Activated T-cell treated with anti-CD3 and anti-CD28 coated beads, Interleukin-2, amount 50 U/mL, for 72 hours (primary cell): ENCODE data around the gene FAM131B. TPM values are rescaled to one million over a fixed set of nuclear protein-coding genes. Genes with fewer than 3 reads are reported as not detected.
"Not testable (repeated sequence)": the region's sequence is repeated elsewhere in the genome, so short reads cannot be mapped to it uniquely, and the experiment has no call there.

Source experiments
- ATAC-seq, 2 donors: fragments of 150-1000 bp; cut with Tn5 transposase; replicated peaks in 1 of 2; 2 replicates each; pipeline ENCODE4 v1.10.0; 2021; ENCODE audit warnings: moderate library complexity in 2 of 2, mild to moderate bottlenecking in 1 of 2
- DNase-seq, 2 donors: peaks; one replicate each; pipeline ENCODE4 v3.0.0; 2021 to 2022; ENCODE audit warnings: mixed read lengths in 1 of 2
- H3K27ac Mint-ChIP-seq: one replicate; pipeline ENCODE4 v1.8.0; 2022; ENCODE audit warnings: mild to moderate bottlenecking, moderate library complexity, mixed read lengths
- H3K27me3 Mint-ChIP-seq: one replicate; pipeline ENCODE4 v1.8.0; 2022; ENCODE audit warnings: low read depth, mixed read lengths
- H3K36me3 Mint-ChIP-seq, 2 donors: one replicate each; pipeline ENCODE4 v1.8.0; 2022; ENCODE audit warnings: mixed read lengths in 2 of 2, mild to moderate bottlenecking in 1 of 2; ENCODE audit not compliant: insufficient read depth in 2 of 2
- H3K4me1 Mint-ChIP-seq: one replicate; pipeline ENCODE4 v1.8.0; 2022; ENCODE audit warnings: low read depth, mixed read lengths
- H3K4me3 Mint-ChIP-seq, 2 donors: one replicate each; pipeline ENCODE4 v1.8.0; 2022; ENCODE audit warnings: mild to moderate bottlenecking in 2 of 2, mixed read lengths in 2 of 2, moderate library complexity in 2 of 2
- H3K9me3 Mint-ChIP-seq, 2 donors: one replicate each; pipeline ENCODE4 v1.8.0; 2022; ENCODE audit warnings: mixed read lengths in 2 of 2
- total RNA-seq, 2 donors: library from RNA; stranded (reverse); gene quantifications; one replicate each; pipeline ENCODE4 v1.2.3, GENCODE V29; 2022

The FAM131B gene
- total RNA-seq: 1 to 10 TPM; 3.1 TPM

DNA sequence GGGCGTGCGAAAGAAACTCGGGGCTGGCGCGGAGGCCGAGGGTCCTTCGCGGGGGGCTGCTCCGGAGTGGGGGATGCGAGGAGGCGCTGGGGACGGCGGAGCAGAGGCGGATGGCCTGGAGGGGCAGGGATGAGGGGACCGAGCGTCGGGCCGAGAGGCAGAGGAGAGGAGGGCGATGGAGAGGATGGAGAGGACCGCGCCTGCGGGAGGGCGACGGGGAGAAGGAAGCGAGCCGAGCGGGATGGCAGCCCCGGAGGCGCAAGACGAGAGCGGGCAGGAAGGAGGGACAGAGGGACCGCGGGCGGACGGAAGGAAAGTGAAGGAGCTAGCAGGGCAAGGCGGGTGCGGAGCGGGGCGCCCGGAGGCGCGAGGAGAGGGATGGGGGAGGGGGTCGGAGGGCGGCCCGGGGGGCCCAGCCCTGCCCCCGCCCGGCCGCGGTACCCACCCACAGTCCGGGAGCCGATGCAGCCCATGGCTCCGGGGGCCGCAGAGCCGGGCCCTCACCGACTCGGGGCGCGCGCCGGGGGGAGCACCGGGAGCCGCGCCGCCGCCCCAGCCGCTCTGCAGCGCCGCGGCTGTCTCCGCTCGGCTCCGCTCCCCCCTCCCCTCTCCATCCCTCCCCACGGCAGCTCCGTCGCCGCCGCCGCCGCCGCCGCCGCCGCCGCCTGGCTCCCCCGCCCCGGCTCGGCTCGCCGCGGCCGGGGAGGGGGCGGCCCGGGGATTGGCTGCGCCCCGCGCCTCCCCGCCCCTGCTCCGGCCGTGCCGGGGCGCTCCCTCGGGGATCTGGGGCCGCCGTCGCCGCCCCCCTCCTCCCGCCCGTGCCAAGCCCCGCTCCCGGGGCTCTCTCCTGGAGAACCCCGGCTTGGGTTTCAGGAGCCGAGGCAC, at the start of gene FAM131B:
TSS of gene FAM131B (minus strand) at position 583 of the 885 bp plus-strand sequence. CDS start at position 473, 110 bp downstream.
- peak within 1 kb of the TSS; percentile 86 to 93 for H3K4me3 Mint-ChIP-seq
- DNase-seq: peak; percentile 48 to 58
- H3K27ac Mint-ChIP-seq: no peak within 1 kb of the TSS
- H3K9me3 Mint-ChIP-seq: no peaks in the 10 kb centered on the region
- peaks cover 2 to 4% of the 10 kb centered on the region in 2 donors for H3K36me3 Mint-ChIP-seq
- ATAC-seq: peak; percentile 79
- peaks cover 13% of the 10 kb centered on the region for H3K4me1 Mint-ChIP-seq
- H3K27me3 Mint-ChIP-seq: peaks cover 45% of the 10 kb centered on the region

DNA sequence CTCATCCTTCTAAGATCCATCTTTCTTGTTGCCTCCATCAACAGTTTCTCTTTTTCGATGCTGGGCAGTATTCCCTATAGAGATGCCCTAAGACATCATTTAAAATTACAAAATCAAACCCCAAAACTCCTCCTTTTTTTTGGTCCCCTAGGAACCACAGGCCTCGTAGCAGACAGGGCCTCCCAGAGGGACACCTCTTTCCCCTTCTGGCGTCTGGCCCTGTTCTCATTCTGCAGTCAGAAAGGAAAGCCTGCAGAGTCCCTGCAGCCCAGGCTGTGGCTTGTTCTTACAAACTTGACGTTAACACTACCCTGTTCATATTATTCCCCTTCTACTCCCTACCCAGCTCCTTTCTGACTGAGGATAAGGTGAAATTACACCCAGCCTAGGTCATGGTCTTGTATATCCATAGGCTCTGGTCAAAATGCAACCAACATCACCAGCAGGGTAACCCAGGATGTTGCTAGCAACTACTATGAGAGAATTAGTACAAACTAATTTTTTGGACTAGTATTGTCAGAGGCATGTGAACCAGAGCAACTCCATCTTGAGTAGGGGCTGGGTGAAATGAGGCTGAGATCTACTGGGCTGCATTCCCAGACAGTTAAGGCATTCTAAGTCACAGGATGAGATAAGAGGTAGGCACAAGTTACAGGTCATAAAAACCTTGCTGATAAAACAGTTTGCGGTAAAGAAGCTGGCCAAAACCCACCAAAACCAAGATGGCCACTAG, 49.6 kb upstream of the FAM131B start:
- ATAC-seq (no peak), DNase-seq (no peak)
- Mint-ChIP-seq H3K9me3 (no peaks in the 10 kb centered on the region), H3K27me3 (no peaks in the 10 kb centered on the region), H3K4me3 (no peak overlapping the region), H3K27ac (peak overlapping the region; percentile 1), H3K4me1 (peaks cover 48% of the 10 kb centered on the region), H3K36me3 (no peaks in the 10 kb centered on the region)

DNA sequence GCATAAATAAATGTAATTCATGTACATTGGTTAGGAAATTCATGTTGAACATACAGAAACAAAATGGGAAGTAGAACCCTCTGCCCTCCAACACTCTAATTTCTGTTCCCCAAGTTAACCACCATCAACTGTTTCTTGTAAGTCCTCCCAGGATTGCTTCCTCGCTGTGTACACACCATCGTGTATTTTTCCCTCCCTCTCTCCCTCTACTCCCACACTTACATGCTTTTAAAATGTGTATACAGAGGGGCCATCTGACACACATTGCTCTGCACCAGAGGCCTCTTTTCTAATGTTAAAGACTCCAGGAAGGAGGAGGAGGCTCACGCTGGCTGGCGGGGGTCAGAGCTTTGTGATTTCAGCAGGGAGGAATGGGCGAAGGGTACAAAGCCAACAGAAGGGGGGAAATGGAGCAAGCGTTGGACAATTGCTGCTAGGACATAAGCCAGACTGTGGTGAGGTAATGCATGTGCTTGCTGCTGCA, 48.0 kb upstream of the FAM131B start:
- ATAC-seq (no peak), DNase-seq (no peak)
- H3K27me3 Mint-ChIP-seq: no peaks in the 10 kb centered on the region
- H3K4me1 Mint-ChIP-seq: peaks cover 55% of the 10 kb centered on the region
- H3K36me3 Mint-ChIP-seq: no peaks in the 10 kb centered on the region
- H3K4me3 Mint-ChIP-seq: peak overlapping the region; percentile 42 to 44
- H3K27ac Mint-ChIP-seq: peak overlapping the region; percentile 13
- H3K9me3 Mint-ChIP-seq: no peaks in the 10 kb centered on the region

DNA sequence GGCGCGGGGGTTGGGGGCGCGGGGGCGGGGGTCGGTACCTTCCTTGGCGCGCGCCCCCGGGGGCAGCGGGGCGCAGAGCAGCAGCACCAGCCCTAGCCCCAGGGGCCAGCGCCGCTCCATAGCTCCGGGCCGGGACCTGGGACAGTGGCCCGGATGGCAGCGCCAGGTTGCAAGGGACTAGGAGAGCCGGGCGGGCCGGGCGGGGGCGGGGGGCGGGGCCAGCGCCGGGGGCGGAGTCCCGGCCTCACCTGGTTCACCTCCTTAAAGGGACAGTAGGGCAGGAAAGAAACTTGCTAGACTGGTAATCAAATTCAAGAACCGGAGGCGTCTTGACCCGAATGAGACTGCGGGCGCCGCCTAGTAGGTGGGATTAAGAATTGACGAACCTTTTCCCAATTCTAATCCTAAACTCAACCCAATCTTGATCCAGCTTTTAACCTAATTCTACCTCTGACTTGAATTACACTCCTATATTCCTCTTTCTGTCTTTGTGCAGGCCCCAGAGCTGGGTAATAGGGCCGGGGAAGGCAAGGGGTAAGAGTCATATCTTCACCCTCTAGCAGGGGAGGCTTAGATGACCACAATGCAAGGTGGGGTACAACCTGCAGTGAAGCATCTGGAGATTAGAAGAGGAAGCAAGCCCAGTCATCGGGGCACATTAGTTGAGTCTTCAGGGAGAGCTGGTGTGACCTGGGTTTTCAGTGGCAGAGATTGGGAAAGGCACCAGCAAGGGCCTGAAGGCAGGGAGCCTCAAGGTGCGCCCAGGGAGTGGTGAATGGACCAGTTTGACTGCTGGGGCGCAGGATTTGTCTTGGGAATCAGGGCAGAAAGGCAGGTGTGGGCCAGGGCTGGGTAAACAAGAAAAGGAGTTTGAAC, 46.4 kb upstream of the FAM131B start, which contains the start of gene EPHA1:
TSS of gene EPHA1 (minus strand) at position 171 of the 876 bp plus-strand sequence. CDS start at position 120, 51 bp downstream.
- Mint-ChIP-seq H3K27ac (peak within 1 kb of the TSS; percentile 12), H3K9me3 (no peaks in the 10 kb centered on the region), H3K4me1 (peaks cover 66% of the 10 kb centered on the region), H3K4me3 (peak within 1 kb of the TSS; percentile 91 to 93), H3K27me3 (no peaks in the 10 kb centered on the region), H3K36me3 (no peaks in the 10 kb centered on the region)
- ATAC-seq (peak; percentile 71), DNase-seq (peak; percentile 19 to 39)

DNA sequence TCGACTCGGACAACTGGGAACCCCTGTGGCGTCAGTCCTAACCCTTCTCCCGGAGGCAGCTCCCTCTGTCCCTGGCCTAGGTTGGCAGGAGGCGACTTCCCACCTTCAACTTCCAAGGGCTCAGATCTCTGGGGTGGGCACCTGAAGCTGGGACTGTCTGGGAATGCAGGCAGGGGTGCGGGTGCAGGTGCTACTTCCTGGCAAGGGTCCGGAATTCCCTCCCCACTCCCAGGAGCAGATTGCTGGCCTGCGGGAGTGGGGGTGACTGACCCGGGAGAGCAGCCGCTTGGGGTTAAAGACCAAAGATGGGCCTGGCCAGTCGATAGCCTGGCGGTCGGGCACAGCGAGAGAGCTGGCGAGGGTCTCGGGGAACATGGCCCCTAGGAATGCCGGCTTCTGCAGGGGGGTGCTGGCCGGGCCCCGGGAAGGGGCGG, 45.8 kb upstream of the FAM131B start:
- ATAC-seq: peak; percentile 12 to 22
- no peak for DNase-seq

DNA sequence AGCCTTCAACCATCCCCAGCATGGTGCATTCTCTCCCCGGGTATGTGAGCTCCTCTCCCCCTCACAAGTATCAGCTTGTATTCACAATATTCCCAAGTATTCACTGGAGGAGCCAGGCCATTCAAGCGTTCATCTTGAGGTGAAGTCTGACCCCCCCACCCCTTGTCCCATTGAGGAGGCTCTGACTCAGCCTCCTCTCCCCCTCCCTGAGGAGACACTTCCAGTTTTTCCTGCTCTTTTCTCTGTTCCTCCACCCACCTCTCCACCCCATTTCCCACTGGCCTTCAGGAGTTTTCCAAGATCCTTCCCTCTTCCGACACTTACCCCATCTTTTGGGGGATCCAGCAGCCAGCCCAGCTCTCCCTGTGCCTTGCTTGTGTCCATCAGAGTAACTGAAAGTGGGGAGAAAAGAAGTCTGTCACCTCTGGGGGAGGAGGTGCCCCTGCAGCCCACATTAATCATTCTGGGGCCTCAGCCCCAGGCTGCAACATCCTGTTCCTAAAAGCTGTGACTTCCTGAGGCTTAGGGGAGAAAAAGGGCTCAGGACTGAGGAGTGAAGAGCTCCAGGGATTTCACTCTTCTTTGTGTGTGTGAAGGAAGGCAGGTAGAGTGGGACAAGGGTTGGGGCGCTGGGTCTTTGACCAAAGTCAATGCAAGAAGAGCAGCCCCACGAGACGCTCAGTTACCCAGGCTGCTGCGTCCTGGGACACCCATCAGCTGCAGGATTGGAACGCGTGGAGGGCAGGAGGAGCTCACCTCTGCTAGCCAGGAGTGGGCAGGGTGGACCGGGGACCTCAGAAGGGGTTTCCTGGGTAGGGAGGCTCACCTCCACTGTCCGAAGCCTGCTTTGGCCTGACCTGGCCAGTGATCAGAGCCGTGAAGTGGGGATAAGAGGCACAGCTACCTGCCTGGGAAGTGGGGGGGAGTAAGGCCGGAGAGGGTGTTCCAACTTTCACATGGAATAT, 45.1 kb upstream of the FAM131B start:
- H3K9me3 Mint-ChIP-seq: no peaks in the 10 kb centered on the region
- H3K4me3 Mint-ChIP-seq: peak overlapping the region; percentile 59 to 91
- H3K36me3 Mint-ChIP-seq: no peaks in the 10 kb centered on the region
- peaks cover 66% of the 10 kb centered on the region for H3K4me1 Mint-ChIP-seq
- peak overlapping the region; percentile 10 for H3K27ac Mint-ChIP-seq
- peak; percentile 61 for ATAC-seq
- no peaks in the 10 kb centered on the region for H3K27me3 Mint-ChIP-seq
- DNase-seq: peak; percentile 19 to 37

More for the DNA sequence above, 45.8 kb upstream of the FAM131B start:
- no peaks in the 10 kb centered on the region for H3K36me3 Mint-ChIP-seq
- peak overlapping the region; percentile 59 to 91 for H3K4me3 Mint-ChIP-seq
- H3K27me3 Mint-ChIP-seq: no peaks in the 10 kb centered on the region
- H3K27ac Mint-ChIP-seq: no peak overlapping the region
- peaks cover 66% of the 10 kb centered on the region for H3K4me1 Mint-ChIP-seq
- no peaks in the 10 kb centered on the region for H3K9me3 Mint-ChIP-seq

DNA sequence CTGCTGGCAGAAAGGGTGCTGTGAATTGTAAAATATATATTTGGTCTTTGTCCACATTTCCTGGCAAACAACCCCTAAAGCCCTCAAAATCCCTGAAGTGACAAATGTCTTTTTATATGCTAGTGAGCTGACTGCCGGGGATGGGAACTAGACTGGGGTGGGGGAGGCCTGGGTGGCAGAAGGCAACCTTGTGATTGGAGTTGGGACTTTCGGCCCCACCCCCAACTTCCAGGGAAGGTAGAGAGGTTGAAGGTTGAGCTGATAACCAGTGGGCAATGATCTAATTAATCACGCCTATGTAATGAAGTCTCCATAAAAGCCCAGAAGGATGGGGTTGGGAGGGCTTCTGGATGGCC, 43.5 kb upstream of the FAM131B start:
- no peaks in the 10 kb centered on the region for H3K36me3 Mint-ChIP-seq
- H3K27me3 Mint-ChIP-seq: no peaks in the 10 kb centered on the region
- ATAC-seq (no peak), DNase-seq (no peak)
- no peak overlapping the region for H3K4me3 Mint-ChIP-seq
- no peak overlapping the region for H3K27ac Mint-ChIP-seq
- no peaks in the 10 kb centered on the region for H3K9me3 Mint-ChIP-seq
- H3K4me1 Mint-ChIP-seq: peaks cover 58% of the 10 kb centered on the region

DNA sequence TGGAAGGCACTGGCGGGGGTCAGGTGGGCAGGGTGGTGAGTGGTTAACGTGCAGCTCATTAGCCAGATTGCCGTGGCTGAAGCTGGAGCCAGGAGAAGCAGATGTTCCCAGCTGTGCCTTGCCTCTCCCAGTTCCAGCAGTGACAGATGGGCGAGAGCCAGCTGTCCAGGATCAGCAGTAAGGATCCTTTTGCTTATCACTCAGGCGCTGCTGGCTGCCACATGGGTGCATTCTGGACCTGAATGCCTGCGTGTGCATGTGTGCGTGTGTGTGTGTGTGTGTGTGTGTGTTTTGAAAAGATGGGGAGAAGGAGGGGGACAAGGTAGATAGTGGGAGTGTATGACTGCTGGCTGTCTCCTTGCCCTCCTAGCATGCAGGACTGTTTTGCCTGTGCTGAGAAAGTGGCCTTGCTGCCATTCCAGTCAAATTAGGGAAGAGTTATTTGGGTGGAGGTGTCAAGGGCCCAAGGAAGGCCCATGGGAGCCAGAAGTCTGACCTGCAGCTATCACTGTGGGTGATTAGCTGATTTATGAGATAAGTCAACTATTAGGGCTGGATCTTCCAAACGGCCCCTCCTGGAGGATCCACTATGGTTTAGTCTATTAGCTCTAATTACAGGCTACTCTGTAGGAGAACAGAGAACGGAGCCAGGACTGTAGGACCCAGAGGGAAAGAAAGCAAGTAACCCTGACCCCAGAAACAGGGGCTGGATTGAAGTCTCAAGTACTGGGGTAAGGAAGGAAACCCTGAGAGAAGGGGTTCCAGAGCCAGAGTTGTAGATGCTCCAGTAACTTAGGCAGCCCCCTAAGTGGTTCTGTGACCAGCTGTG, 42.9 kb upstream of the FAM131B start:
- peaks cover 55% of the 10 kb centered on the region for H3K4me1 Mint-ChIP-seq
- no peak overlapping the region for H3K4me3 Mint-ChIP-seq
- no peaks in the 10 kb centered on the region for H3K36me3 Mint-ChIP-seq
- no peak for DNase-seq
- H3K27me3 Mint-ChIP-seq: no peaks in the 10 kb centered on the region
- H3K9me3 Mint-ChIP-seq: no peaks in the 10 kb centered on the region
- ATAC-seq: no peak
- H3K27ac Mint-ChIP-seq: no peak overlapping the region

DNA sequence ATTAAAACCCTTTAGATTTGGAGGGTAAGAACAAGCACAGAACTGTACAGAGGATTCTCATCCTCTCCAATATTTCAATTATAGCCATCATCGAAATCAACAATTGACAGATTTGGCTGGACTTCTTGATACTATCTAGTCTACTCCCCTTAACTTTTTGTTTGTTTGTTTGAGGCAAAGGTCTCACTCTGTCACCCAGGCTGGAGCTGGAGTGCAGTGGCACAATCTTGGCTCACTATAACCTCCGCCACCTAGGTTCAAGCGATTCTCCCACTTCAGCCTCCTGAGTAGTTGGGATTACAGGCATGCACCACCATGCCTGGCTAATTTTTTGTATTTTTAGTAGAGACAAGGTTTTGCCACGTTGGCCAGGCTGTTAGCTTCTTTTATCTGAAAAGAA, 39.7 kb upstream of the FAM131B start:
- H3K4me1 Mint-ChIP-seq: peaks cover 27% of the 10 kb centered on the region
- not testable (repeated sequence) for ATAC-seq

DNA sequence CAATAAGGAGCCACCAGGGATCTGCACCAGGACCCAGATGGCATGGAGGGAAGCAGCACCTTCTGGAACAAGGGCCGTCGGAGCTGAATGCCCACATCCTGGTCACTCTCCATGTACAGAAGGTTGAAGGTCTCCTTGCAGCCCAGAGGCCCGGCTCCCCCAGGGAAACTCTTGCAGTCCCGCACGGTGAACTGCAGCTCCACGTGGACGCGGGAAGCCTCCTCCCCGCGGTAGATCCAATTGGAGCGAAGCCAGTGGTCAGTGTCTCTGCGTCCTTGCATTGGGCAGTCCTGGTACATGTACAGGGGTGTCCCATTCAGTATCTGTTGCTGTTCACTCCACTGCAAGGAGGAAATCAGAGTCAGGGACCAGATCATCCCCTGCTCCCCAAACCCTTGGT, 38.8 kb upstream of the FAM131B start:
- Mint-ChIP-seq H3K4me3 (no peak overlapping the region), H3K36me3 (no peaks in the 10 kb centered on the region), H3K9me3 (no peaks in the 10 kb centered on the region), H3K27ac (no peak overlapping the region), H3K27me3 (no peaks in the 10 kb centered on the region), H3K4me1 (peaks cover 17% of the 10 kb centered on the region)
- DNase-seq (no peak), ATAC-seq (no peak)

More for the DNA sequence above, 39.7 kb upstream of the FAM131B start:
- not testable (repeated sequence) for H3K27ac Mint-ChIP-seq, H3K27me3 Mint-ChIP-seq, DNase-seq, H3K4me3 Mint-ChIP-seq, H3K9me3 Mint-ChIP-seq, H3K36me3 Mint-ChIP-seq

DNA sequence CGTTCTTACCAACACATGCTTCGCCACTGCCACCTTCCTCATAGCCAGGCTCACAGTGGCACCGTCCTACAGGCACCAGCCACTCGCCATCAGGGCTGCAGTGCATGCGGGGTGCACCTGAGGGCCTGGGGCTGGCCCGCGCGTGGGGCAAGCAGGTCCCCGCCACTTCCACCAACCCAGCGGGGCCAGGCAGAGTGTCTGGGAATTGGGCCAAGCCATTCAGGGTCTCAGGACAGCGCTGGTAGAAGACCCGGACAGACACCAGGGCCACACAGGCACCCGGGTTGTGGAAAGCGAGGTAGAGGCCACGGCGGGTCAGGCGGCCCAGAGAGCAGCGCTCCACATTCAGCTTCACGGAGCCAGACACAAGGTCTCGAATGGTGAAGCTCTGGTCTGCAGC, 37.1 kb upstream of the FAM131B start:
- DNase-seq (no peak), ATAC-seq (no peak)
- Mint-ChIP-seq H3K4me3 (no peak overlapping the region), H3K27me3 (no peaks in the 10 kb centered on the region), H3K4me1 (peaks cover 8% of the 10 kb centered on the region), H3K9me3 (no peaks in the 10 kb centered on the region), H3K27ac (no peak overlapping the region), H3K36me3 (no peaks in the 10 kb centered on the region)
